GM20431 (cell line): Measurements from ENCODE around the gene MAD1L1.

Source experiments
- in situ Hi-C: fragments of 300-500 bp; cut with MseI, MboI; formaldehyde crosslinking; loops from one replicate; pipeline ENCODE4 v1.15.0; 2020; ENCODE audit warnings: low sequenced_read_pairs; ENCODE audit not compliant: unreplicated experiment

Gene MAD1L1

DNA sequence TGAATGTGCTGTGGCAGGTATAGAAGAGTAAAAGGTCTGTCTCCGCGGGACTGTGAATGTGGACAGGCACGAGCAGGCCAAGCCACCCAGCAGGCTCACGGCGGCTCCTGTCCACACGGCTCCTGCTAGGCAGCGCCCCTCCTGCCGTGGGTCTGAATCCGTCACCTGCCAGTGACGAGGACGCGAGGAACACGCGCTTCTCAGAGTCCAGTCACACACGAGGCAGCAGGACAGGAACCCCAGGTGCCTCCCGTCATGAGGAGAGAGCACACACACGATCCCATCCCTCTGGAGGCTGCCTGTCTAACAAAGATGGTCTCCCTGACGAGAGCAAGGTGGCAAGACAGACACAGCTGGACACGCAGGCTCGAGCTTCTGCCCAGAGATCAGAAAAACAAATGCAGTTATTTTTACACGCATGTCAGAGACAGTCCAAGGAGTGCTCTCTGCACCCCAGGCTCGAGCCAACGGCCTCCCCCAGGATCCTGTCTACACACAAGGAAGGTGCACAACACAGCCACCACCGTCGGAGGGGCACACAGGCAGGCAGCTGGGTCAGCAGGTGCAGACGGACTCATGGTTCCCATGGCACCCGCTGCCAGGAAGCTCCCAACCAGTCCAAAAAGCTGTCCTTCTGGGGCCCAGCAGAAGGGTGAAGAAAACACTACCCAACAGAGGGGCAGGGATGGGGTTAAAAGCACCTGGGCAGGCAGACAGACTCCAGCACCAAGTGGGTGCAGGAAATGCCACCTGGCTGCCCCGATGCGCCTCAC, 103.2 kb downstream of the MAD1L1 start:
- in situ Hi-C loops, result no loop called here

DNA sequence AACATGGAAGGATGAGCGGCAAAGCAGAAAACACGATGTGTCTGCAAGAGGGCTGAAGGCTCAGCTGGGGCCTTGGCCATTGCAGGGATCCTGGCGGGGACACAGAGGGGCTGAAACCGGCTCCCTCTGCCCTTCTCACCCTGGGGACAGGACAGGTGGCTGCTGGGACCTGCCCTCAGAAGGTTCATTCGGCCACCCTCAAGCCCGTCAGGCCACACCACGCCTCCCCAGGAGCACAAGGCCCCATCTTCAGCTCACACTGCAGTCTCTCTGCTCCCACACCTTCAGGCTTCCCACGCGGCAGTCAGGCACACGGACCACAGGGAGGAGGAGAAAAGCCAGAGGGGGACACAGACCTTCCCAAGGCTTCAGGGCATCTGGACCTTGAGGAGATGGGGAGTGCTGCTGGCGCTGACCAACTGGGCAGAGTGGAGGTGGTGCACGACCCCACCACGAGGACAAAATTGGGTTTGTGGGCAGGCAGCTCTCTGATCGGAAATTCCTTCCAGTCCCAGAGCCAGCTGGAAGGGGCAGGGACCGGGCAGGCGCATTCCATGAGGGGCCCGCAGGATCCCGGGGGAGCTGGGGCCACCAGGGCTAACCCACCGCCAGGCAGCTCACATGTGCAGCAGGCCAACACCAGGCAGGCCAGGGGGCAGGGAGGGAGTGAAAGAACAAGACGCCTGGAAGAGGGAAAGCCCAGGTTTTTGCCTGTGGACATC, 104.0 kb downstream of the MAD1L1 start:
- in situ Hi-C loops, result no loop called here

DNA sequence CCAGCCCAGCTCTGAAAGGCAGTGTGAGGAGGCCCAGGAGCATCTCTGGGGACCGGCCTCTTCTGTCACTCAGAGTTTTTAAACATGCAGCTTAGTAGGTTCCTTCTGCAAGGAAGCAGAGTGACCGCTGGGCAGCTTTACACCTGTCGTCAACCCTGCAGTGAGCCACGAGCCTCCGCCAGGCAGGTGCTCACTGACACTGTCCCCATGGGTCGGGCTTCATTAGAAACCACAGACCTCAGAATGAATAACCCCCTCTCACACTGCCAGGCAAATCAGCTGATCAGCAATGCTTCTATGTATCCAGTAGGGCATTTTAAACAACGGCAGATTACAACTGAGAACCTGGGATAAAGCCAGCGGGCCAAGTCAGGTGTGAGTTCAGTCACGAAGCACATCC, 106.1 kb downstream of the MAD1L1 start:
- in situ Hi-C loops, result no loop called here

DNA sequence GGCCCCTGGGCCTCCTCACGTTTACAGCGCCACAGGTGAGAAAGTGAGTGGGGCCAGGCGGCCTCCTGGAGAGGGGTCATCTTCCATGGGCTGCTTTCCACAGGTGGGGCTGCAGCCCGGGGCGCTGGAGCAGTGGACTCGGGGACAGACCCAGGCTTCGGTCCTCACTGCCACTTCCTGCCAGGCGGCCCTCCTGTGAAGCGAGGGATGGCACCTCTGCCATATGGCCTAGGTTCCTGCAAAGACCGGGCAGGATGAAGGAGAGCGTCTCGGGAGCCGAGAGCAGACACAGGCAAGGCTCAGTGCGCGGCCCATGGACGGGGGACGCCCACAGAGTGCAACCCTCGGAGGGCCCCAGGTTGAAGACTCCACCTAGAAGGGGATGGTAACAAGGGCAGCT, 106.8 kb downstream of the MAD1L1 start:
- in situ Hi-C loops, result no loop called here

- in situ Hi-C loops, result no loop called here
These were observed 108.0 kb downstream of the MAD1L1 start for GRCh38 chr7:2124604-2125345.

- in situ Hi-C loops, result no loop called here
These were observed 108.8 kb downstream of the MAD1L1 start for GRCh38 chr7:2123916-2124315.

DNA sequence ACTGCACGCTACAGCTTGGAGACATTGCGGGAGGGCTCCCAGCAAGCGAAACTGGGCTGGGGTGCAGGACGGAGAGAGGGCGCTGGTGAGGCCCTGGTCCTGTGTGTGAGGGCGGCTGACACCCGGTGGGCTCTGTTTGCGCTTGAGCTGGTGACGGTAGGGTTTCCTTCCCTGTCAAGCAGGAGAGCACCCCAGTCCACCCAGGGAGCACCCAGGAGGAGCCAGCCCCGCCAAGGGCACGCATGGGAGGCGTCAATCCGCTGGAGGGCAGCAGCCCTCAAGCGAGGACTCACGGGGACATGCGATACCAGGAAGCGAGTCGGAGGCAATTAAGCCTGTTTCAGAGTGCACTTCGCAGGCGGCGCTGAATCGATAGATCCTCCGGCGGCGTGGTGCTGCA, 109.4 kb downstream of the MAD1L1 start:
- in situ Hi-C loops, result no loop called here

DNA sequence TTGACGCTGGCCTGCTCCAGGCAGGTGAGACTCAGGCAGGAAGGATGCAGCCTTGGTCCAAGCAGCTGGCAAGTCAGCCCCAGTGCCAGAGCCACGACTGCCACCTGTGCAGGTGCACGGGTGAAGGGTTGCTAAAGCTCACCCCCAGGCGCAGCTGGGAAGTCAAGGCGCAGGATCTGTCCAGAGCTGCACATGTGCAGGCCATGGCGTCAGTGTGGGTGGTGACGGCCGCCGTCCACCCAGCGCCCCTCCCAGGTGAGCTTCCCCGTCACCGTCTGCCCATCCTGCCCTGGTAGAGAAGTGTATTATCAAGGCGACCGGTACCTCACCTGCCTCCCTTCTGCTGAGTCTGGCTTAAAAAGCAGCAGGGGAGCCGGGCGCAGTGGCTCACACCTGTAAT, 110.1 kb downstream of the MAD1L1 start:
- in situ Hi-C loops, result no loop called here

DNA sequence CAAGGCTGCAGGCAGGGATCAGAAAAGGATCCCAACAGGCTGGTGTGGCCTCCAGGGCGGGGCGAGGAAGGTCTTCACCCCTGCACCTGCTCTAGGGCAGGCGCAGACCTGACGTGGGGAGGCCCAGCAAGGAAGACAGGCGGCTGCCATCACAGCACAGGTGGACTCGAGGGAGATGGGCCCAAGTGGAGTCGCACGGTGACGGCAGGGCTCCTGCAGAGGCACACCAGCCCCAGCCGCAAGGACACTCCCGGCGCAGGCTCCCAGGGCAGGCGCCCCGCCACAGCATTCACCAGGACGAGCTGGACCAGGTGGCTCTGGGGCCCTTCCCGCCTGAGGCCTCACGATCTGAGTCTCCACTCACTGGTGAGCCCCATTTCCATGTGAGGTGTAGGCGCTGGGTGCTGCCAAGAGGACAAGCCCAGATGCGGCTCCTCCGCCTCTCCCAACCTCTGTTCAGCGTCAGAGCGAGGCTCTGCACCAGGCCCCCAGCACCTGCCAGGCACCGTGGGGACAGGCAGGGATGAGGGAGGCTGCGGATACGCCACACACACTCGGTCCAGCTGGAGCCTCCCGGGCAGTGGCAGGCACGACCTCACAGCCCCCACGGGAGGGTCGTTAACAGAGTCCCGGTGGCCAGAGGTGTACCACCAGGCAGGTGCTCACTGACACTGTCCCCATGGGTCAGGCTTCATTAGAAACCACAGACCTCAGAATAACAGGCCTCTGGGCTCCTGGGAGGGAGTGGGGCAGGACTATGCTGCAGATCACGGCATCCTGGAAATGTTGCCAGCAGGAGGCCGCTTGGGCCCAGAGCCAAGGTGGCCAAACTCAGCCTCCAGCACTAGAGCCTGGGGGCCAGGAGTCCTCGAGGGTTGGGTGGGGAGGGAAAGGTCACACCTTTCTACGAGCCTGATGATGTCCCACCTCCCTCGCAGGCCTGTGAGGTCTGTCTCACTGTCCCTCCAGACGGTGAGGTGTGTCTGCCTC, 111.6 kb downstream of the MAD1L1 start:
- in situ Hi-C loops, result no loop called here

- in situ Hi-C loops, result no loop called here
These were observed 112.5 kb downstream of the MAD1L1 start for GRCh38 chr7:2120251-2120660.

- in situ Hi-C loops, result no loop called here
These were observed 114.0 kb downstream of the MAD1L1 start for GRCh38 chr7:2118630-2119190.

DNA sequence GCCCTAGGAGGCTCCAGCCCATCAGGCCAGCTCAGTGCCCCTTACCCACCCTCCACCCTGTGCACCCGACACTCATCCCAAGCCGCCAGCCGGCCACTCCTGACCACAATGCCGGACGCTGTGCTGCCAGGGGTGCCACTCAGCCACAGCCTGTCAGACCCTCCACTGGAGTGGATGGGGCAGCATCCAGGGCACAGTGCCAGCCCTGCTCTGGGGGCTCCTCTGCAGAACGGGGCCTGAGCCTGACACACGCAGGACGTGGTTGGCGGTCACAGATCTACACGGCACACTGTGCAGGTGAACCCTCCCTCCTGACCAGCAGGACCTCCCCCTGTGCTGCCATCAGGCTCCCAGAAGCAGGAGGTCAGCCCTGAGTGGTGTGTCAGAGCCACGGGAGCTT, 114.7 kb downstream of the MAD1L1 start:
- in situ Hi-C loops, result no loop called here

- in situ Hi-C loops, result no loop called here
These were observed 115.1 kb downstream of the MAD1L1 start for GRCh38 chr7:2117646-2118045.

DNA sequence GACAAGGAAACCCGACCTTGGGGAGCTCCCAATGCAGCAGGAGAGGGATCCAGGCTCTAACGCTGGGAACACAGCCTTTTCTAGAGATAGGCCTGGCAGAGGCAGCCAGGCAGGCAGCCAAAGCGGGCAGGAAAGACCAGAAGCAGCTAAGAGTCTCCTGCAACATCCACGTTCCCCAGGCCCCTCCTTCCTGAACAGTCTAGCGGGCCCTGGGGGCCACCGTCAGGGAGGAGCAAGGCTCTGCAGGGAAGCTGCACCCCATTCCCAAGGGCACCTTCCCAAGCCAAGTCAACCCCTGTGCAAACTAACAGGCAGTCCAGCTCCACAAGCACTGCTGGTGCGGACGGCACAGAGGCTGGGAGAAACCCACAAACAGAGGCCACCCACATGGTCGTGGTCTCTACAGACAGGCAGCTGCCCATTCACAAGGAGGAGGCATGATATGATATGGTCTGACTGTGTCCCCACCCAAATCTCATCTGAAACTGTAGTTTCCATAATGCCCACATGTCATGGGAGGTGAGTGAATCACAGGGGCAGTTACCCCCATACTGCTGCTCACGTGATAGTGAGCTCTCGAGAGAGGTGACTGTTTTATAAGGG, 115.7 kb downstream of the MAD1L1 start:
- in situ Hi-C loops, result no loop called here

GRCh38 chr7:2116448-2116810, 116.3 kb downstream of the MAD1L1 start:
- in situ Hi-C loops, result no loop called here

- in situ Hi-C loops, result no loop called here
These were observed 116.8 kb downstream of the MAD1L1 start for GRCh38 chr7:2115760-2116447.

DNA sequence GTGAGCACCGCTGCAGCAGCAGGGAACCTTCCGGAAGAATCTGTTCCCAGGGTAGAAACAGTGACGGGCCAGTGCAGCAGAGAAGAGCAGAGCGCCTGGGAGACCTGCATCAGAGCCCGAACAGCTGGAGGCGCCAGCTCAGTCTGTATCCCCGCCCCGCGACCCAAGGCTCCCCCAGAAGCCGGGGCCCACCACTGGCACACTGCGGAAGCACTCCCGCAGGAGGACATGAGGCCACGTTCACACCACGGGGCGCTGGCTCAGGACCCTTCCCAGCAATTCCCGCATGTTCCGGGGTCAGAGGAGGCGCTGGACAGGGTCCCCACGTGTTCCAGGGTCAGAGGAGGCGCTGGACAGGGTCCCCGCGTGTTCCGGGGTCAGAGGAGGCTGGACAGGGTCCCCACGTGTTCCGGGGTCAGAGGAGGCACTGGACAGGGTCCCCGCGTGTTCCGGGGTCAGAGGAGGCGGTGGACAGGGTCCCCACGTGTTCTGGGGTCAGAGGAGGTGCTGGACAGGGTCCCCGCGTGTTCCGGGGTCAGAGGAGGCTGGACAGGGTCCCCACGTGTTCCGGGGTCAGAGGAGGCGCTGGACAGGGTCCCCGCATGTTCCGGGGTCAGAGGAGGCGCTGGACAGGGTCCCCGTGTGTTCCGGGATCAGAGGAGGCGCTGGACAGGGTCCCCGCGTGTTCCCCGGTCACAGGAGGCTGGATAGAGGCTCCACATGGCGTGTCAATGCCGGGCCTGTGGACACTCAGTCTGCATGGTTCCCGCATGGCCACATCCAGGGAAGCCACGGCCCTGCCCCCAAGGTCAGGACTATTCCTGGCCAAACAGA, 117.6 kb downstream of the MAD1L1 start:
- in situ Hi-C loops, result no loop called here

- in situ Hi-C loops, result no loop called here
These were observed 118.7 kb downstream of the MAD1L1 start for GRCh38 chr7:2114052-2114451.
